B cell (primary cell): ENCODE data around the gene SPN. TPM values are rescaled to one million over a fixed set of nuclear protein-coding genes. Genes with fewer than 3 reads are reported as not detected.

Experiments used
- ATAC-seq: fragments of 200-7000 bp; cut with Tn5 transposase; one replicate; pipeline ENCODE4 v1.10.0; 2021; ENCODE audit warnings: low read depth, mild to moderate bottlenecking, moderate number of reproducible peaks, moderate library complexity
- CTCF ChIA-PET: fragments of 350-600 bp; sonication (Branson Sonifier 250); formaldehyde crosslinking; loops from one replicate; lab custom pipeline; 2021; ENCODE audit warnings: antibody characterized with exemption, inconsistent platforms; lab: Charles Lee
- POLR2A ChIA-PET: fragments of 350-600 bp; sonication (Branson Sonifier 250); formaldehyde crosslinking; loops from one replicate; lab custom pipeline; 2021; ENCODE audit warnings: antibody characterized with exemption; lab: Charles Lee
- DNase-seq: peaks from one replicate; pipeline ENCODE4 v3.0.0; 2013
- H2AFZ ChIP-seq: 2 replicates; pipeline ENCODE4 v1.6.1; 2012; ENCODE audit warnings: mild to moderate bottlenecking, low read depth, low read length; ENCODE audit not compliant: insufficient read depth, poor library complexity, severe bottlenecking
- H3K27ac ChIP-seq, 2 donors: 1 replicate in 1 of 2; 2 replicates in 1 of 2; pipeline ENCODE4 v1.5.1; 2012 to 2013; ENCODE audit warnings: low read length in 2 of 2, mild to moderate bottlenecking in 2 of 2, moderate library complexity in 1 of 2
- H3K27me3 ChIP-seq, 4 experiments: fragments of 200-600 bp in 1 of 4; sonication (generic) in 1 of 4; replicated peaks in 1 of 4; 1 replicate in 2 of 4; 2 replicates in 2 of 4; pipeline versions ENCODE4 v1.6.1 to v1.7.0; 2013 to 2016; ENCODE audit warnings: low read length in 3 of 4, mild to moderate bottlenecking in 2 of 4, mixed read lengths in 1 of 4, moderate library complexity in 1 of 4; ENCODE audit not compliant: insufficient read depth in 4 of 4, control insufficient read depth in 3 of 4; ENCODE audit errors: control extremely low read depth in 1 of 4
- H3K36me3 ChIP-seq, 2 experiments: replicated peaks in 1 of 2; 1 replicate in 1 of 2; 2 replicates in 1 of 2; pipeline versions ENCODE4 v1.6.1 to v1.7.1; 2013; ENCODE audit warnings: low read length in 1 of 2; ENCODE audit not compliant: insufficient read depth in 2 of 2, control insufficient read depth in 1 of 2; ENCODE audit errors: control extremely low read depth in 1 of 2, extremely low read depth in 1 of 2
- H3K4me1 ChIP-seq, 2 donors: fragments of 200-600 bp in 1 of 2; sonication (generic) in 1 of 2; 1 replicate in 1 of 2; 2 replicates in 1 of 2; pipeline versions ENCODE4 v1.5.1 to v1.6.1; 2013 to 2017; ENCODE audit warnings: low read length in 2 of 2; ENCODE audit not compliant: control insufficient read depth in 2 of 2, insufficient read depth in 2 of 2
- H3K4me2 ChIP-seq: replicated peaks from 2 replicates; pipeline ENCODE3; 2012; ENCODE audit warnings: mild to moderate bottlenecking, low read depth, low read length; ENCODE audit not compliant: poor library complexity, severe bottlenecking
- H3K4me3 ChIP-seq, 5 experiments: fragments of 200-600 bp in 1 of 5; sonication (generic) in 1 of 5; 1 replicate in 3 of 5; 2 replicates in 2 of 5; pipeline versions ENCODE4 v1.5.1 to v1.7.0; 2011 to 2016; ENCODE audit warnings: low read length in 4 of 5, mild to moderate bottlenecking in 4 of 5, low read depth in 2 of 5, control low read depth in 1 of 5, moderate library complexity in 1 of 5; ENCODE audit not compliant: insufficient read depth in 1 of 5; ENCODE audit errors: control extremely low read depth in 1 of 5, extremely low read depth in 1 of 5
- H3K79me2 ChIP-seq: fragments of 200-600 bp; sonication (generic); one replicate; pipeline ENCODE4 v1.6.0; 2016; ENCODE audit warnings: low read length; ENCODE audit not compliant: control insufficient read depth, insufficient read depth
- H3K9ac ChIP-seq: fragments of 200-600 bp; sonication (generic); 2 replicates; pipeline ENCODE4 v1.6.1; 2017; ENCODE audit warnings: mild to moderate bottlenecking, low read length, moderate library complexity
- H3K9me3 ChIP-seq, 3 donors: one replicate each; pipeline versions ENCODE4 v1.6.1 to v1.7.1; 2013; ENCODE audit warnings: low read length in 2 of 3; ENCODE audit not compliant: control insufficient read depth in 2 of 3, insufficient read depth in 1 of 3; ENCODE audit errors: control extremely low read depth in 1 of 3
- H4K20me1 ChIP-seq: 2 replicates; pipeline ENCODE4 v1.6.0; 2012; ENCODE audit warnings: mild to moderate bottlenecking, low read length; ENCODE audit not compliant: insufficient read depth, control insufficient read depth, poor library complexity, severe bottlenecking
- H3K27ac Mint-ChIP-seq: one replicate; pipeline ENCODE4 v1.8.0; 2021; ENCODE audit warnings: mixed read lengths
- H3K27me3 Mint-ChIP-seq: one replicate; pipeline ENCODE4 v1.8.0; 2021; ENCODE audit warnings: mixed read lengths
- H3K4me1 Mint-ChIP-seq: one replicate; pipeline ENCODE4 v1.8.0; 2021; ENCODE audit warnings: mixed read lengths
- H3K4me3 Mint-ChIP-seq: one replicate; pipeline ENCODE4 v1.8.0; 2021; ENCODE audit warnings: mixed read lengths
- H3K9me3 Mint-ChIP-seq: one replicate; pipeline ENCODE4 v1.8.0; 2022; ENCODE audit warnings: mixed read lengths; ENCODE audit not compliant: insufficient read depth
- EZH2 ChIP-seq: IDR thresholded peaks from 2 replicates; pipeline ENCODE4 v1.6.1; 2012; ENCODE audit warnings: borderline replicate concordance, low read depth, mild to moderate bottlenecking, moderate library complexity, low read length; ENCODE audit not compliant: insufficient read depth, poor library complexity, severe bottlenecking
- WGBS: methylation state at CpG from one replicate; pipeline ENCODE4 v1.1.5; 2013; ENCODE audit warnings: missing lambda C conversion rate; ENCODE audit not compliant: insufficient coverage; 5-methylcytosine and 5-hydroxymethylcytosine counted together
- intact Hi-C: fragments of 100-400 bp; cut with micrococcal nuclease; formaldehyde crosslinking; loops from one replicate; pipeline ENCODE4 v1.10.0; 2022
- polyA plus RNA-seq: library from polyadenylated mRNA; depleted of rRNA; stranded (reverse); fragments of >200 nt; gene quantifications from 2 replicates; pipeline ENCODE4 v1.2.3, GENCODE V29; 2012
- total RNA-seq, 2 donors: library from RNA; stranded (reverse); fragments of 120-200 nt in 1 of 2; gene quantifications; 1 replicate in 1 of 2; 2 replicates in 1 of 2; pipeline versions ENCODE4 v1.2.3 to v1.2.4, GENCODE V29; 2013 to 2022
- TF ChIP-seq, protein P1 (sequence below): fragments of 200-600 bp; IDR thresholded peaks from one replicate; pipeline ENCODE4 v1.8.0; 2022; ENCODE audit warnings: antibody characterized with exemption, mild to moderate bottlenecking

Gene SPN
- total and polyA plus RNA-seq, 2 donors (not counting 1 experiment from before 2014, with no cell fraction given): 1.1 to 1.9 TPM

DNA sequence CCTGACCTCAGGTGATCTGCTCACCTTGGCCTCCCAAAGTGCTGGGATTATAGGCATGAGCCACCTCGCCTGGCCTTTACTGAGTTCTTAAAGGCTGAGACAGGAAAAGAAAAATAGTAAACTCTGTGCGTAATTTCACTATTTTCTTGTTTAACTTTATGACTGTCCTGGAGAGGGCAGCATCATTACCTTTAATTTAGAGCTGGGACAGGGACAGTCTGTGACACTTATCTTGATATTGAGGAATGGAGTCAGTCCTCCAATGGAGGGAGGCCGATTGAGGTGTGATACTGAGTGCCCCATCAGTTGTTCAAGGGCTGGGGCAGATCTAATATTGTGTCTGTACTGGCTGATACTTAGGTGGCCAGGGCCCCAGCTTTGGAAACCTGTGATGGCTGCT, 21.5 kb upstream of the SPN start:
- Histone ChIP-seq H3K4me2 (no peak overlapping the region), H4K20me1 (no peaks in the 10 kb centered on the region), H3K27me3 (no peaks in the 10 kb centered on the region), H3K79me2 (no peaks in the 10 kb centered on the region), H3K4me3 (no peak overlapping the region), H2AFZ (no peak overlapping the region), H3K9me3 (peaks cover 0 to 4% (median 0%) of the 10 kb centered on the region in 3 donors), H3K9ac (no peak overlapping the region), H3K36me3 (no peaks in the 10 kb centered on the region), H3K4me1 (peaks cover 20 to 43% of the 10 kb centered on the region in 2 donors), H3K27ac (no peak overlapping the region)
- TF ChIP-seq EZH2: no peak
- TF ChIP-seq, protein P1, sequence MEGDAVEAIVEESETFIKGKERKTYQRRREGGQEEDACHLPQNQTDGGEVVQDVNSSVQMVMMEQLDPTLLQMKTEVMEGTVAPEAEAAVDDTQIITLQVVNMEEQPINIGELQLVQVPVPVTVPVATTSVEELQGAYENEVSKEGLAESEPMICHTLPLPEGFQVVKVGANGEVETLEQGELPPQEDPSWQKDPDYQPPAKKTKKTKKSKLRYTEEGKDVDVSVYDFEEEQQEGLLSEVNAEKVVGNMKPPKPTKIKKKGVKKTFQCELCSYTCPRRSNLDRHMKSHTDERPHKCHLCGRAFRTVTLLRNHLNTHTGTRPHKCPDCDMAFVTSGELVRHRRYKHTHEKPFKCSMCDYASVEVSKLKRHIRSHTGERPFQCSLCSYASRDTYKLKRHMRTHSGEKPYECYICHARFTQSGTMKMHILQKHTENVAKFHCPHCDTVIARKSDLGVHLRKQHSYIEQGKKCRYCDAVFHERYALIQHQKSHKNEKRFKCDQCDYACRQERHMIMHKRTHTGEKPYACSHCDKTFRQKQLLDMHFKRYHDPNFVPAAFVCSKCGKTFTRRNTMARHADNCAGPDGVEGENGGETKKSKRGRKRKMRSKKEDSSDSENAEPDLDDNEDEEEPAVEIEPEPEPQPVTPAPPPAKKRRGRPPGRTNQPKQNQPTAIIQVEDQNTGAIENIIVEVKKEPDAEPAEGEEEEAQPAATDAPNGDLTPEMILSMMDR: no peak
- ChIA-PET POLR2A (no interaction called here), CTCF (interaction anchor here (0.6 to 2.1 kb wide), 11 partner anchors 12 to 364 kb away, joined by 3 to 9 read pairs (median 4); no protein-coding TSS in a partner anchor)
- Mint-ChIP-seq H3K4me1 (peaks cover 31% of the 10 kb centered on the region), H3K27me3 (no peaks in the 10 kb centered on the region), H3K27ac (peak overlapping the region; percentile 37), H3K9me3 (no peaks in the 10 kb centered on the region), H3K4me3 (no peak overlapping the region)
- intact Hi-C loops: loop anchor here (5.0 kb wide), 1 partner anchor 36 kb away; the partner anchor contains the start of gene QPRT
- no peak for ATAC-seq
- DNase-seq: peak; percentile 43
- WGBS: 50% methylated on average over 1 of the region's 3 CpGs

DNA sequence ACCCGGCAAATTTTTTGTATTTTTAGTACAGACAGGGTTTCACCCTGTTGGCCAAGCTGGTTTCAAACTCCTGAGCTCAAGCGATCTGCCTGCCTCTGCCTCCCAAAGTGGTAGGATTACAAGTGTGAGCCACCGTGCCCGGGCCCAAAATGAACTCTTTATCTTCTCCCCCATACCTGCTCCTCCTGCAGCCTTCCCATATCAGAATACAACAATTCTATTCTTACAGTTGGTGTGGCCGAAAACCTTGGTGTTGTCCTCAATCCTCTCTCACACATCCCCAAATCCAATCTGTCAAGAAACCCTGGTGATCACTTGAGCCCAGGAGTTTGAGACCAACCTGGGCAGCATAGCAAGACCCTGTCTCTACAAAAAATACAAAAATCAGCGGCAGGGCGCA, 19.5 kb upstream of the SPN start:
- POLR2A ChIA-PET: interaction anchor here (0.8 kb wide), 1 partner anchor 95 kb away, joined by 3 read pairs; no protein-coding TSS in a partner anchor
- WGBS: 95% methylated on average over 6 of the region's 7 CpGs

More for the DNA sequence above, 19.5 kb upstream of the SPN start:
- Histone ChIP-seq H3K4me2 (no peak overlapping the region), H3K4me3 (no peak overlapping the region), H3K9ac (no peak overlapping the region), H3K36me3 (no peaks in the 10 kb centered on the region), H3K9me3 (peaks cover 0 to 4% (median 0%) of the 10 kb centered on the region in 3 donors), H4K20me1 (no peaks in the 10 kb centered on the region), H3K27ac (no peak overlapping the region), H3K4me1 (peaks cover 20 to 43% of the 10 kb centered on the region in 2 donors), H3K79me2 (no peaks in the 10 kb centered on the region), H3K27me3 (no peaks in the 10 kb centered on the region), H2AFZ (no peak overlapping the region)
- Mint-ChIP-seq H3K27ac (no peak overlapping the region), H3K9me3 (no peaks in the 10 kb centered on the region), H3K27me3 (no peaks in the 10 kb centered on the region), H3K4me3 (no peak overlapping the region), H3K4me1 (peaks cover 31% of the 10 kb centered on the region)
- no peak for ATAC-seq
- TF ChIP-seq EZH2: no peak
- intact Hi-C loops: loop anchor here (5.0 kb wide), 1 partner anchor 34 kb away; the partner anchor contains the start of gene QPRT
- CTCF ChIA-PET: interaction anchor here (0.6 to 1.1 kb wide), 2 partner anchors 44 to 398 kb away, joined by 3 read pairs; no protein-coding TSS in a partner anchor
- DNase-seq: no peak
